Subcutaneous adipose tissue (tissue), 4 donors: ENCODE results near the gene KCNC2. TPM values are rescaled to one million over a fixed set of nuclear protein-coding genes. Genes with fewer than 3 reads are reported as not detected.

Experiments
- total RNA-seq, 4 donors: library from RNA; depleted of rRNA; stranded (reverse); fragments of >200 nt; gene quantifications; one replicate each; pipeline ENCODE4 v1.1.0, GENCODE V29; 2016
- TF ChIP-seq, protein P1 (sequence below): fragments of 450-650 bp; IDR thresholded peaks from one replicate; pipeline ENCODE4 v1.5.1; 2016; ENCODE audit warnings: low read depth, mild to moderate bottlenecking, control low read depth, antibody characterized with exemption, moderate library complexity

KCNC2 gene
- total RNA-seq = not detected

DNA sequence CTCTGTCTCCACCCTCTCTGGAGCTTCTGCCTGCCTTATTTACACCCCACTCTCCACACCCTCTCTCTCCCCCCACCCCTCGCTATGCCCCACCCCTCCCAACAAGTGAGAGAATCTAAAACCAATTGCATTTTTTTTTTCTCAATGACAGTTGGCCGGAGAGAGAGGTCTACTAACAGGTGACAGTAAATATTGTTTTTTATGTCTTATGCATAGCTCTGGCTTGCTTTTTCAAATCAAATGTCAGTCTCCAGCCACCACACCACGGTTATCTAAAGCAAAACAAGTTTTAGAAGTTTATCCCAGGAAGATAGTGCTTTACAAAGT, at the start of gene KCNC2:
Gene KCNC2 (minus strand): TSS at position 28 of the 327 bp plus-strand sequence.
- TF ChIP-seq, protein P1, sequence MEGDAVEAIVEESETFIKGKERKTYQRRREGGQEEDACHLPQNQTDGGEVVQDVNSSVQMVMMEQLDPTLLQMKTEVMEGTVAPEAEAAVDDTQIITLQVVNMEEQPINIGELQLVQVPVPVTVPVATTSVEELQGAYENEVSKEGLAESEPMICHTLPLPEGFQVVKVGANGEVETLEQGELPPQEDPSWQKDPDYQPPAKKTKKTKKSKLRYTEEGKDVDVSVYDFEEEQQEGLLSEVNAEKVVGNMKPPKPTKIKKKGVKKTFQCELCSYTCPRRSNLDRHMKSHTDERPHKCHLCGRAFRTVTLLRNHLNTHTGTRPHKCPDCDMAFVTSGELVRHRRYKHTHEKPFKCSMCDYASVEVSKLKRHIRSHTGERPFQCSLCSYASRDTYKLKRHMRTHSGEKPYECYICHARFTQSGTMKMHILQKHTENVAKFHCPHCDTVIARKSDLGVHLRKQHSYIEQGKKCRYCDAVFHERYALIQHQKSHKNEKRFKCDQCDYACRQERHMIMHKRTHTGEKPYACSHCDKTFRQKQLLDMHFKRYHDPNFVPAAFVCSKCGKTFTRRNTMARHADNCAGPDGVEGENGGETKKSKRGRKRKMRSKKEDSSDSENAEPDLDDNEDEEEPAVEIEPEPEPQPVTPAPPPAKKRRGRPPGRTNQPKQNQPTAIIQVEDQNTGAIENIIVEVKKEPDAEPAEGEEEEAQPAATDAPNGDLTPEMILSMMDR = no peak

DNA sequence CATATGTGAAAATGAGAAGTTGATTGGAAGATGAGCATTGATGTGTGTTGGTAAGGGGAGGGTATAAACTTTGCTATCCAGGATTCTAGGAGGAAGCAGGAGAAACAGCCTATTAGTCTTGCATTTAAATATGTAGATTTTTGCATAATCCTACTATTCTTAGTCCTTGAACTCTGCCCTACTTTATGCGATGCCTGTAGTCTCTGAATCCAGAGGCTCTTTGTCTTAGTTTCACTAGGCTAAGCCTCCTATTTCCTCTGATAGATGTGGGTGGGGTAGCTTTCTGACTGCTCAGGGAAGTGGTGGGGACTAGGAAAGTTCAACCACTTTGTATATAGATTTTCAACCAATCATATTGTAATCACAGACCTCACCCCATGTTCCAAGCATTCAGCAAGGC, 49.5 kb upstream of the KCNC2 start:
- TF ChIP-seq, protein P1 = no peak

DNA sequence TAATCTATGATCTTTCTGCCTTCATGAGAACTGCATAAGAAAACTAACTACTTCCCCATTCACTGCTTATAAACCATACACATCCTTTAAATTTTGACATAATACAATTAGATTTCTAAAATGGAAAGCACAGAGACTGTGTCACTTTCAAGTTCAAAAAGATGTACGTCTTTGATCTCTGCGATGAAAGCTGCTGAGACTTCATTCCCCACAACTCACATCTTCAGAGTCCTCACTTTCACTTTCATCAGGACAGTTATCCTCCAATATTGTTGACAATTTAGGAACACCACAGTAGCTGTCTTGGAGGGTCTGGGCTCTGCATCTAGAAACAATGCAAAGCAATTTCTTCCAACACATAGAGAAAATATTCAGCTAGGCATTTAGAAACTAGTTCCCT, 47.9 kb upstream of the KCNC2 start:
- TF ChIP-seq, protein P1 = no peak

DNA sequence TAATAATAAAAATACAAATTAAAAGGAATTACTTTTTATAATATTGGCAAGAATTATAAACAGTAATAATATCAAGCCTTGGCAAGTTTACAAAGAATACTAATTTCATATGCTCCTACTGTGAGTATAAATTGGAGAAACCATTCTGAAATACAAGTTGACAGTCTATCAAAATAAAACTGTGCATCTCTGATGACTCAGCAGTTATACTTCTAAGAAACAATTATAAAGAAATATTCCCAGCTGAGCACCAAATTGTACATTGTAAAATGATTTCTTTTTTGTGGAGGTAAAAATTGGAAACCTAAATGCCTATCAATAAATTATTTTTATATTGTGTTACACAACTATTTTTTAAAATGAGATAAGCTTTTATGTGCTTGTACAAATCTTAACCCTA, 35.5 kb upstream of the KCNC2 start:
- TF ChIP-seq, protein P1 = no peak

DNA sequence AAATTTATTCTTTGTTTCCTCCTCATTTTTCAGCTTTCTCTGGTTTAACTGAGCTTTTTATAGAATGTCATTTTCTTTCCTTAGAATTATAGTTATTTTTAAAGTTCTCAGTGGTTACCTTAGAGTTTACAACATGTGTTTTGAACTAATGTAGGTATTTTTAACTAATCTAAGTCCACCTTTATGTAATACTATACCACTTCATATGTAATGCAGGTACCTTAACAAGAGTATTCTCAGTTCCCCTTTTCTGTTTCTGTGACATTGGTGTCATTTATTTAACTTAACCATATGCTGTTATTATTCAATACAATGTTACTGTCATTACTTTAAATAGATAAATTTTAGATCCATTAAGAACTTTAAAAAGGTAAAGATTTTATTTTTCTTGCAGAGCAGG, 30.3 kb upstream of the KCNC2 start:
- TF ChIP-seq, protein P1 = no peak

DNA sequence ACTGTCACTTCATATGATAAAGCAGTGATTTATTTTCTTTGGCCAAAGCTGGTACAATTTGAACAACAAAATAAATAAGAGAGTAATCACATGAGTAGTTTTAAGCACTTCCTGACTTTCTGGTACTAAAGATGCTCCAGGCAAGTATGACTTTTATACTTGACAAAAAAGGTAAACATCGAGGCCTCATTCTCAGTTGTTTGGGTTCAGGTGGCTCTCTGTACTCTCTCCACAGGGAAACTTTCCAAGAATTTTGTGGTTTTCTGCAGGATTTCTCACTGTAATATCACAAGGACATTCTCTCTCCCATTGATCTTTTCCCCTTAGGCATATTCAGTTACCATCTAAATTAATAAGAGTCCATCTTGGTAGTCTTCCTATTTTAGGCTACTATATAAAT, 26.6 kb upstream of the KCNC2 start:
- TF ChIP-seq, protein P1 = no peak

DNA sequence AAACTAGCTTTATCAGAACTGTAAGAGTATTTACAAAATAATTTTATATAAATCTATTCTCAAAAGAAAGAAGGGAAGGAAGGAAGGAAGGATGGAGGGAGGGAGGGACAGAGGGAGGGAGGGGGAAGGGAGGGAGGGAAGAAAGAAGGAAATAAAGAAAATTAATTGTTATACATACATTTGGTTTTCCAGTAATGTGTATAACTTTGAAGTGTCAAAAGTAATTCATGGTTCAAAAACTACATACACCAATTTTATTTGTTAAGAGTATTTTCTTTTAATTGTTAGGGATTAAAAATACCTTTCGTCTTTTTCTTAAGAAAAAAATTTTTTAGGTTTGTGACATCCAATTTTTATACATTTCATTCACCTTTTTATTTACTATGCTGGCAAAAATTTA, 17.5 kb upstream of the KCNC2 start:
- TF ChIP-seq, protein P1 = no peak

DNA sequence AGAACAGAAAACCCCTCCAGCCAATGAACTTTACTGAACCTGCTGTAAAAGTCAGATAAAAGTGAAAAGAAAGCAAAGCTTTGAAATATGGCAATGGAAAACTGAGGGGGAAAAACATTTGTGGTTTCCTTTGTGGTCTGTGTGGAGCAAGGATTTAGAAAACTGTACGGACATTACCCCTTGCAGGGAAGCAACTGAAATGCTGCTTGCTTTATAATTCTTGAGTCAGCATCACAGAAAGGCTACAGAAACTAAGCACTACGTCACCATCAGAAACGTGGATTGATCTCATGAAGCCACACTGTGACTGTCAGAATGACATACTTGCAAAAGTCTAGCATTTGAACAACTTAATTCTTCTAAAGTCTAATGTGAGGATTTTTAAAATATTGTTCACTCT, 2.4 kb upstream of the KCNC2 start:
- TF ChIP-seq, protein P1 = no peak
